ENCODE results near the gene EPB41. TPM values are rescaled to one million over a fixed set of nuclear protein-coding genes. Genes with fewer than 3 reads are reported as not detected.
"Not testable (repeated sequence)": the region's sequence is repeated elsewhere in the genome, so short reads cannot be mapped to it uniquely, and the experiment has no call there.

The EPB41 gene
- polyA plus RNA-seq, 1 donor: 6.1 TPM

DNA sequence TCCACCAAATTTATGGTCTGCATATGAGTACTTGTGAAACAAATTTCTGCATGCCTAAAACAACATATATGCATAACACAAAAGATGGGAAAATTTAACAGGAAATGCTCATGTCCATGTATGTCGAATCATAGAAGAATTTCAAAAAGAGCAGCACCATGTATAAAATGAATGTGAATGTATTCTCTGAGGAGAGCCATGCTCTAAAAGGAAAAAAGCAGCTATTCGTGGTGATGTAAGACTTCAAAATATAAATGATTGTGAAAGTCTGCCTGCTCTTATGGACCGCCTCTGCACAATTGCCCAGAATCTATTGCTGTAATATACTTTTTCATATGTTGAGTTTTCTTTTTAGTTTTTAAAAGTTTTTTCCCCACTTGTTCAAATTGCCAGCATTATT lies 66.8 kb downstream of the EPB41 start:
- no peak for DNase-seq (ENCODE audit: low read depth)

- DNase-seq (ENCODE audit: low read depth): no peak
Observed at GRCh38 chr1:28982198-28982597, 67.8 kb downstream of the EPB41 start.

- DNase-seq (ENCODE audit: low read depth): no peak
Observed at GRCh38 chr1:28983091-28983490, 68.7 kb downstream of the EPB41 start.

GRCh38 chr1:28983509-28984310 lies 69.3 kb downstream of the EPB41 start:
- no peak for DNase-seq (ENCODE audit: low read depth)

DNA sequence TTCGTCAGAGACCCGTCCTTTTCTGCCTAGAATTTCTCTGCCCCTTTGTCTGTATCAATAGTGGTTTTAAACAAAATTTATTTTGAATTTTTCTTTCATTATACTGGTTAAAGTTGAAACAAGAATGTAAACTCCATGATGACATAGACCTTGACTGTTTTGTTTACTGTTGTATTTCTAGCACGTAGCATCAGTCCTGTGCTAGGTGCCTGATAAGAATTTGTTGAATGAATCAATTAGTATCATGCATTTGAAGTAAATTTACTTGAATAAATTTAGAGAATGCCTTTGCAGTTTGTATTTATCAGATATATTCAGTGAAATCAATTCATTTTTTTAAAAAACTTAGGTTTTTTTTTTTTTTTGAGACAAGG lies 69.9 kb downstream of the EPB41 start:
- no peak for DNase-seq (ENCODE audit: low read depth)

DNA sequence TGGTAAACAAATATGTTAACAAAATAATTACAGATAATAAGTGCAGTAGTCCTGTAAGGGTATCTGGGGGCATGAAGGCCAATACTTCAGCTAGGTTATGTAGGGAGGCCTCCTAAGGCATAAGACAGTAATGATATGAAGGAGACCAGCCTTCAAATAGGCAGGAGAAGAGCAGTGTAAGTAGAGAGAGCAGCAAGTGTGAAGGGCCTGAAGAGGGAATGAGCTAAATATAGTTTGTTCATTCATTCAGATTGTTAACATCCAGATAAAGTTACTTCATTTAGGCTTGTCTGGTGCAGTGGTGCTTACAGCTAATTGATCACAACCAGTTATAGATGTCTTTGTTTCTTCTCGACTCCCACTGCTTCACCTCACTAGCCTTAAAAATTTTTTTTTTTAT lies 71.1 kb downstream of the EPB41 start:
- no peak for DNase-seq (ENCODE audit: low read depth)

- DNase-seq (ENCODE audit: low read depth): no peak
Observed at GRCh38 chr1:28986306-28986910, 72.0 kb downstream of the EPB41 start.

GRCh38 chr1:29002792-29003191 lies 88.4 kb downstream of the EPB41 start:
- DNase-seq (ENCODE audit: low read depth): no peak

- DNase-seq (ENCODE audit: low read depth): no peak
Observed at GRCh38 chr1:29004288-29004687, 89.9 kb downstream of the EPB41 start.

GRCh38 chr1:29004798-29005197 lies 90.4 kb downstream of the EPB41 start:
- DNase-seq (ENCODE audit: low read depth): no peak

DNA sequence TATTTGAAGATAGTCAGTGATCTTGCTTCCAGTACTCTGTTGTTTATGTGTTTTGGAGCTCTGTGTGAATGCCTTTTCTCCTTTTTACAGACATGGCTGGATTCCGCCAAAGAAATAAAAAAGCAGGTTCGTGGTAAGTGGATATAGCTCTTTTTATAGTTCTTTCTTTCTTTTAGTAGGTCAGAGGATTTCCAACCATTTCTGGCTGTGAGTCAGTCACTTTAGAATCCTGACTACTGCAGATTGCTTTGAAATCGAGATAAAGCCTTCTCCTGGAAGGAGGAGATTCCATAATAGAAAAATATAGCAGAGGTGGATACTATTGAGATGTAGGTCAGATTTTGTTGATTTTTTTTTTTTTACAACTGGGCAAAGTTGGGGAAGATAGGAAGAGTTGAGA lies 97.4 kb downstream of the EPB41 start:
- no peak for DNase-seq (ENCODE audit: low read depth)

- DNase-seq (ENCODE audit: low read depth): no peak
Observed at GRCh38 chr1:29017235-29017634, 102.9 kb downstream of the EPB41 start.

DNA sequence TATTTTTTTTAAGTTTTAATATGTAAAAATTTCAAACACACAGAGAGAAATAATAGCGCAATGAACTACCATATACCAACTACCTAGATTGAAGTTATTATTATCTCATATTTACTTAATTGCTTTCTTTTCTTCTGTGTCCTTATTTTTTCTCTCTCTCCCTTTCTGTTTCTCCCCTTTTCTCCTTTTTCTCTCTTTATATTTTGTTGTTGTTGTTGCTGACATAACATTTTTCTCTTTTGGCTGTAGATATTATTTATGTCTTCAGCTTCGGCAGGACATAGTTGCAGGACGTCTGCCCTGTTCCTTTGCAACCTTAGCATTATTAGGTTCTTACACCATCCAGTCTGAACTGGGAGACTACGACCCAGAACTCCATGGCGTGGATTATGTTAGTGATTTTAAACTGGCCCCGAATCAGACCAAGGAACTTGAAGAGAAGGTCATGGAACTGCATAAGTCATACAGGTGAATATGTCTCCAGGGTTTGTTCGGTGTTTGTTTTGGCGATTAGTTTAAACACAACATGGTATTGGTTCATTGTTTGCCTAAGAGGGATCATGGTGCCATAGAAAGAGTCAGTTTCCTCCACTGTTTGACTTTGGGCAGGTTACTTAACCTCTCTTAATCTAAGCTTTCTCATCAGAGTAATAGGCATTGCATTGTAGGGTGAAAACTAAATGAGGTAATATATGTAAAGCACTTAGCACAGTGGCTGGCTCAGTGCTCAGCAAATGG lies 103.8 kb downstream of the EPB41 start:
- no peak for DNase-seq (ENCODE audit: low read depth)

DNA sequence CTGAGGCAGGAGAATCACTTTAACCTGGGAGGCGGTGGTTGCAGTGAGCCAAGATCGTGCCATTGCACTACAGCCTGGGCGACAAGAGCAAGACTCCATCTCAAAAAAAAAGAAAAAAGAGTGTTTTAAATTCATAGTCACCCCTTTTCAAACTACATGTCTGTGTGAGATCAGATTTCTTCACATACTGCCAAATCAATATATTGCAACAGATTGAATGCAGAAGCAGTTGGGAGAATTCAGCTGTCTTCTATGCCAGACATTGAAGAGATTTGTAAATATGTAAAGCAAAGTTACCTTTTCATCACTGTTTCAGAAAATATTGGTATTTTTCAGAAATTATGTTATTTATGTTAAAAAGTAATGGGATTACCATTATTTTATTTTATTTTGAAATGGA lies 108.3 kb downstream of the EPB41 start:
- DNase-seq (ENCODE audit: low read depth): no peak

DNA sequence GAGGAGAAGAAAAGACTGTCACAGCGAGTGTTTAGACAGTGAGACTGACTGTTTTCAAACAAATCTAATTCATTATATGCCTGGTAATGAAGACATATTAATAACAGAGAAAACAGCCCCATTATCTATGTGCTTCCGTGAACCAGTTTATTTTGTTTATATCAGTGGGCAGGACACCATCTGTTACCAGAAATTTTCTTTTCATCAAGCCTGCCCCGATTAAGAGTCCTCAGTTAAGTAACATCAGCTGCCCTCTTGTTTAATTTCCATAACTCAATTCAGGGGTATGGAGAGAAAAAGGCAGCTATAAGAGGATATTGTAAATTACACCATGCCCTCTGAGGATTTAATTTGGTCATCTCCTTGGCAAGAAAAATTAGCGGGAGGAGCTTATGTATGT lies 115.3 kb downstream of the EPB41 start:
- no peak for DNase-seq (ENCODE audit: low read depth)

- no peak for DNase-seq (ENCODE audit: low read depth)
Observed at GRCh38 chr1:29032841-29033240, 118.5 kb downstream of the EPB41 start.

DNA sequence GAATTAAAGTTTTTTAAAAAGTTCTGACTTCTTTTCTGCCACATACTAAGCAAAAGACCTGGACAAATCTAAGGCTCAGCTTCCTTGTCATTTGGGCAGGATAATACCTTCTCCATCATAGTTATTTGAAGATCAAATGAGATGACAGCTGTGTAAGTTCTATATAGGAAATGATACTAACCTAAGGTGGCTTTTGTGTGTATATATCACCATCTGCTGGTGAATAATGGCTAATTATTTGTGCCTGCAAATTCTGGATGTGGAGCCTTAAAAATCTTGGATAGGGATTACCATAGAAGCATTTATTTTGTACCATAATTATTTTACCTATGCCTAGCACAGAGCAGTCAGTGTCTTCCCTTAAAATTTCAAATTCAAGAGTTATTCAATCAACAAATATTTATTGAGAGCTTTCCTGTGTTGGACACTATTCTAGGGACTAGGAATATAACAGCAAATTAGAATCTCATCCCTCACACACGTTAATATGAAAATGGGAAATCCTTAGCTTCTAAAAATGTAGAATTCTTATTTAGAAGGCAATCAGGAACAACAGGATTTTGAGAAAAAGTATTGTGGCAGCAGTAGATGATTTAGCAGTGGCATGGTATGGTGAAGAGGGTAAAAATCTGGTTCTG lies 119.6 kb downstream of the EPB41 start:
- DNase-seq (ENCODE audit: low read depth): no peak

DNA sequence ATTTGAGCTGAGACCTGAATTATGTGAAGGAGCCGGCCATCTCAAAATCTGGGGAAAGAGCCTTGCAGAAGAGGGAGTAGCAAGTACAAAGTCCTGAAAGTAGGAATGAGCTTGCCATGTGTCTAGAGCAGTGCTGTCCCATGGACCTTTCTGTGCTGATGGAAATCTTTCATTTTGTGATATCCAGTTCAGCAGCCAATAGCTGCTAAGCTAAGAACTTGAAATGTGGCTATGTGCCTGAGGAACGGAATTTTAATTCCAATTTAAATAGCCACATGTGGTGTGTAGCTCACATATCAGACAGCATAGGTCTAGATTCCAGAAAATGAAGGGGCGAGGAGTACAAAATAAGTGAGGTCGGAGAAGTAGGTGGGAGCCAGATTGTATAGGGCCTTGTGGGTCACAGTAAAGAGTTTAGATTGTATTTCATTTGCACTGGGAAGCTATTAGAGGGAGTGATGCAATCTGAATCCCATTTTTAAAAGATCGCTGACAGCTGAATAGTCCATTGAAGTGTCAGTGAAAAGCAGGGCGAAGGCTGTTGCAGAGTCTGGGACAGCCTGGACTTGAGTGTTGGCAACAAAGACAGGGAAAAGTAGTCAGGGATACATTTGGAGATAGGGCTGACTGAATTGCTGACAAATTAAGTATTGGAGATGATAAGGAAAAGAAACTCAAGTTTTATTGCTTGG lies 129.1 kb downstream of the EPB41 start:
- no peak for DNase-seq (ENCODE audit: low read depth)

DNA sequence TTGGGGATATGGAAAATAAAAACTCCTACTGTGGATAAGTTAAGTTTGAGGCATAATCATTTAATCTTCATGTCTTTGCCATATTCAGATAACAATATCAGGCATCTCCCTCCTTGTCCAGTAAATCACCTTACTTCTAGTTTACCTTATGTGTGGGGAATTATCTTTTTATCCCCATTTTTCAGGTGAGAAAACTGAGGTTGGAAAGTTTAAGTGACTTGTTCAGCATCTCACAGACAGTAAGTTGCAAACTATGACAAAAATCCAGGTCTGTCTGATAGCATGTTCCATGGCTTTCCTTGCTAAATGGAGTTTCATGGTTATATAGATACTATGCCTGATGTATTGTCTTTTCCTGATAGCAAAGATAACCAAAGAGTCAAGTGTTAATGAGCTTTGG lies 129.6 kb downstream of the EPB41 start:
- no peak for DNase-seq (ENCODE audit: low read depth)

GRCh38 chr1:29045663-29046062 lies 131.3 kb downstream of the EPB41 start:
- DNase-seq (ENCODE audit: low read depth): not testable (repeated sequence)

DNA sequence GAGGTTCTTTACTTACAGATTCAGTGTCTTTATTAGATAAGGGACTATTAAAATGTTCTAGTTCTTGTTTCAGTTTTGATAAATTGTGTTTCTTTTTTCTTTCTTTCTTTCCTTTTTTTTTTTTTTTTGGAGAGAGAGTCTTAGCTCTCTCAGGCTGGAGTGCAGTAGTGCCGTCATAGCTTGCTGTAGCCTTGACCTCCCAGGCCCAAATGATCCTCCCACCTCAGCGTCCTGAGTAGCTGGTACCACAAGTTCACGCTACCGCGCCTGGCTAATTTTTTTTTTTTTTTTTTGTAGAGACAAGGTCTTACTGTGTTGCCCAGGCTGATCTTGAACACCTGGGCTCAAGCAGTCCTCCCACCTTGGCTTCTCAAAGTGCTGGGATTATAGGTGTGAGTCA lies 132.8 kb downstream of the EPB41 start:
- no peak for DNase-seq (ENCODE audit: low read depth)

DNA sequence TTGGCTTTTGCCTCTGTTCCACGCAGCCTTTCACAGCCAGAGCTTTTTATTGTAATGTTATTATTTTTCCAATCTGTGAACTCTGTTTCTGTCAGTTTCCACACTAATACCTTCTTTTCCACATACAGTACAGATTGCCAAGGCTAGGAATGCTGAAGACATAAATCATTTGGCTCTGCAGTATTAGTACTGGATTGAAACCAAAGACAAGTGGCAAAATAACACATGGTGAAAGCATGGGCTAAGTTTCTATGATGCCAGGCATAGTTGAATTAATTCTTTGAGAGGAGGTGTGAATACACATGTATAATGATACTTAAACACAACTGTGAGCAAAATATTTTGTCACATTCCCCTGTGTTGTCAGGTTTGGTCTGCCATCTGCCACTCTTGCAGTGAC lies 135.8 kb downstream of the EPB41 start:
- no peak for DNase-seq (ENCODE audit: low read depth)
